ENCODE data around the gene LEP. TPM values are rescaled to one million over a fixed set of nuclear protein-coding genes. Genes with fewer than 3 reads are reported as not detected.

Gene LEP
- polyA plus RNA-seq, 3 donors: 0.12 to 0.13 TPM; not detected in 1

GRCh38 chr7:128233471-128233870 lies 7.6 kb upstream of the LEP start:
- DNase-seq: no peak
- H4K20me1 ChIP-seq (ENCODE audit: insufficient read depth, low read length): no peaks in the 10 kb centered on the region
- Mint-ChIP-seq H3K4me1 (peaks cover 38% of the 10 kb centered on the region), H3K27me3 (ENCODE audit: low read depth in 3 of 3) (peaks cover 0 to 2% (median 0%) of the 10 kb centered on the region in 3 donors), H3K9me3 (peaks cover 4 to 13% (median 7%) of the 10 kb centered on the region in 7 donors), H3K4me3 (no peak overlapping the region), H3K36me3 (peaks cover 5 to 10% of the 10 kb centered on the region in 2 donors), H3K27ac (no peak overlapping the region)
- H3K4me3 ChIP-seq (replicated peaks in 1 of 3; ENCODE audit: low read depth in 2 of 3, low read length in 3 of 3): no peak overlapping the region
- no peak overlapping the region for H3K27ac ChIP-seq (ENCODE audit: low read depth in 1 of 2, low read length in 2 of 2)
- peaks cover 8% of the 10 kb centered on the region in 2 donors for H3K9me3 ChIP-seq (replicated peaks in 1 of 2; ENCODE audit: control insufficient read depth in 1 of 2, insufficient read depth in 1 of 2, low read length in 2 of 2)
- H3K4me2 ChIP-seq (replicated peaks; ENCODE audit: extremely low read depth, low read length, poor library complexity, severe bottlenecking): no peak overlapping the region
- TF ChIP-seq, protein P1, sequence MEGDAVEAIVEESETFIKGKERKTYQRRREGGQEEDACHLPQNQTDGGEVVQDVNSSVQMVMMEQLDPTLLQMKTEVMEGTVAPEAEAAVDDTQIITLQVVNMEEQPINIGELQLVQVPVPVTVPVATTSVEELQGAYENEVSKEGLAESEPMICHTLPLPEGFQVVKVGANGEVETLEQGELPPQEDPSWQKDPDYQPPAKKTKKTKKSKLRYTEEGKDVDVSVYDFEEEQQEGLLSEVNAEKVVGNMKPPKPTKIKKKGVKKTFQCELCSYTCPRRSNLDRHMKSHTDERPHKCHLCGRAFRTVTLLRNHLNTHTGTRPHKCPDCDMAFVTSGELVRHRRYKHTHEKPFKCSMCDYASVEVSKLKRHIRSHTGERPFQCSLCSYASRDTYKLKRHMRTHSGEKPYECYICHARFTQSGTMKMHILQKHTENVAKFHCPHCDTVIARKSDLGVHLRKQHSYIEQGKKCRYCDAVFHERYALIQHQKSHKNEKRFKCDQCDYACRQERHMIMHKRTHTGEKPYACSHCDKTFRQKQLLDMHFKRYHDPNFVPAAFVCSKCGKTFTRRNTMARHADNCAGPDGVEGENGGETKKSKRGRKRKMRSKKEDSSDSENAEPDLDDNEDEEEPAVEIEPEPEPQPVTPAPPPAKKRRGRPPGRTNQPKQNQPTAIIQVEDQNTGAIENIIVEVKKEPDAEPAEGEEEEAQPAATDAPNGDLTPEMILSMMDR (IDR thresholded peaks at IDR 0.05): no peak
- no peaks in the 10 kb centered on the region for H3K36me3 ChIP-seq (replicated peaks in 1 of 2; ENCODE audit: control insufficient read depth in 1 of 2, insufficient read depth in 2 of 2, low read length in 2 of 2)
- no peak overlapping the region for H3K9ac ChIP-seq (ENCODE audit: insufficient read depth, low read length, poor library complexity, severe bottlenecking)
- intact Hi-C loops (cut with micrococcal nuclease): no loop called here
- WGBS (ENCODE audit: insufficient coverage): 90% methylated on average over 5 of the region's 5 CpGs
- H3K79me2 ChIP-seq (ENCODE audit: insufficient read depth, low read length): no peaks in the 10 kb centered on the region
- no peak overlapping the region for H2AFZ ChIP-seq (ENCODE audit: insufficient read depth, low read depth, low read length, poor library complexity, severe bottlenecking)
- peaks cover 40 to 46% of the 10 kb centered on the region in 2 donors for H3K4me1 ChIP-seq (ENCODE audit: control insufficient read depth in 1 of 2, insufficient read depth in 2 of 2, low read length in 2 of 2)
- H3K27me3 ChIP-seq (ENCODE audit: control insufficient read depth in 2 of 2, insufficient read depth in 2 of 2, low read length in 2 of 2): no peaks in the 10 kb centered on the region

DNA sequence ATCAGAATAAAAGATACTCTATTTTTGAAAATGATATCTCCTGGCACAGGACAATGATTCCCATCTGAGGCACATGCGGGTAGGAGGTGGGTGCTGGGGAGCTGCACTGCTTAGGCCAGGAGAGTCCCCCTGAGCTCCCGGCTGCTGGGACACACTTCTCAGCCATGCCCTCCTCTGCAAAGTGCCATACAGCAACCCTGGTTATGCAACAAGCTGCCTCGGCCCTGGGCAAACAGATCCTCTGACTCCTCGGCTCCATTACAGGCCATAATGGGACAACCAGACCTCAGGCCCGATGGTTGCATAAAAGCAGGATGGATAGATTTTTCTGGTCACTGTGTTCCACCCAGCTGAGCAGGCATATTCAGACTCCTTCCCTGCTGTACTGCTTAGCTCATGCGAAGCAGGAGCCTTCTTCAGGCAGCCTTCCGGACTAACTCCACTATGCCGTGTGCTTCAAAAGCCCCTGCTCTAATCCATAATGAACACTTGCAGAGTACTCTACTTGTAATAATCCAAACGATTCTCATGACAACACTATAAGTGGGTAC lies 6.5 kb upstream of the LEP start:
- Histone ChIP-seq H3K27me3 (ENCODE audit: control insufficient read depth in 2 of 2, insufficient read depth in 2 of 2, low read length in 2 of 2) (no peaks in the 10 kb centered on the region), H3K9me3 (replicated peaks in 1 of 2; ENCODE audit: control insufficient read depth in 1 of 2, insufficient read depth in 1 of 2, low read length in 2 of 2) (peaks cover 19% of the 10 kb centered on the region in 2 donors), H3K4me2 (replicated peaks; ENCODE audit: extremely low read depth, low read length, poor library complexity, severe bottlenecking) (no peak overlapping the region), H3K4me3 (replicated peaks in 1 of 3; ENCODE audit: low read depth in 2 of 3, low read length in 3 of 3) (no peak overlapping the region), H3K4me1 (ENCODE audit: control insufficient read depth in 1 of 2, insufficient read depth in 2 of 2, low read length in 2 of 2) (peaks cover 32 to 39% of the 10 kb centered on the region in 2 donors), H3K27ac (ENCODE audit: low read depth in 1 of 2, low read length in 2 of 2) (no peak overlapping the region), H4K20me1 (ENCODE audit: insufficient read depth, low read length) (no peaks in the 10 kb centered on the region), H3K36me3 (replicated peaks in 1 of 2; ENCODE audit: control insufficient read depth in 1 of 2, insufficient read depth in 2 of 2, low read length in 2 of 2) (no peaks in the 10 kb centered on the region), H3K79me2 (ENCODE audit: insufficient read depth, low read length) (no peaks in the 10 kb centered on the region), H2AFZ (ENCODE audit: insufficient read depth, low read depth, low read length, poor library complexity, severe bottlenecking) (peak overlapping the region; percentile 48), H3K9ac (ENCODE audit: insufficient read depth, low read length, poor library complexity, severe bottlenecking) (no peak overlapping the region)
- intact Hi-C loops (cut with micrococcal nuclease): no loop called here
- Mint-ChIP-seq H3K4me1 (peaks cover 34% of the 10 kb centered on the region), H3K4me3 (no peak overlapping the region), H3K9me3 (peaks cover 12 to 24% (median 17%) of the 10 kb centered on the region in 7 donors), H3K27me3 (ENCODE audit: low read depth in 3 of 3) (peaks cover 0 to 2% (median 0%) of the 10 kb centered on the region in 3 donors), H3K36me3 (peaks cover 9 to 18% of the 10 kb centered on the region in 2 donors), H3K27ac (peak overlapping the region in 5 of 7 donors; percentile 23 to 72 (median 54))
- 47% methylated on average over 6 of the region's 9 CpGs for whole genome bisulfite sequencing (ENCODE audit: insufficient coverage)
- TF ChIP-seq, protein P1 (IDR thresholded peaks at IDR 0.05): no peak
- no peak for DNase-seq
